ENCODE measurements around the gene MPHOSPH10.
"Not testable (repeated sequence)": the region's sequence is repeated elsewhere in the genome, so short reads cannot be mapped to it uniquely, and the experiment has no call there.

The MPHOSPH10 gene, protein sequence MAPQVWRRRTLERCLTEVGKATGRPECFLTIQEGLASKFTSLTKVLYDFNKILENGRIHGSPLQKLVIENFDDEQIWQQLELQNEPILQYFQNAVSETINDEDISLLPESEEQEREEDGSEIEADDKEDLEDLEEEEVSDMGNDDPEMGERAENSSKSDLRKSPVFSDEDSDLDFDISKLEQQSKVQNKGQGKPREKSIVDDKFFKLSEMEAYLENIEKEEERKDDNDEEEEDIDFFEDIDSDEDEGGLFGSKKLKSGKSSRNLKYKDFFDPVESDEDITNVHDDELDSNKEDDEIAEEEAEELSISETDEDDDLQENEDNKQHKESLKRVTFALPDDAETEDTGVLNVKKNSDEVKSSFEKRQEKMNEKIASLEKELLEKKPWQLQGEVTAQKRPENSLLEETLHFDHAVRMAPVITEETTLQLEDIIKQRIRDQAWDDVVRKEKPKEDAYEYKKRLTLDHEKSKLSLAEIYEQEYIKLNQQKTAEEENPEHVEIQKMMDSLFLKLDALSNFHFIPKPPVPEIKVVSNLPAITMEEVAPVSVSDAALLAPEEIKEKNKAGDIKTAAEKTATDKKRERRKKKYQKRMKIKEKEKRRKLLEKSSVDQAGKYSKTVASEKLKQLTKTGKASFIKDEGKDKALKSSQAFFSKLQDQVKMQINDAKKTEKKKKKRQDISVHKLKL

GRCh38 chr2:71130152-71130904 lies at the start of gene MPHOSPH10, which contains the start of gene MCEE:
Gene MPHOSPH10, plus strand, starts transcription at chr2:71130634. Its CDS starts 32 bp downstream, at chr2:71130666.
Gene MCEE, minus strand, starts transcription at chr2:71130229. Its CDS starts 10 bp downstream, at chr2:71130219.
- DNase-seq: peak; percentile 87

GRCh38 chr2:71082402-71083252 lies 47.8 kb upstream of the MPHOSPH10 start:
- DNase-seq: no peak

- DNase-seq: not testable (repeated sequence)
Measured at GRCh38 chr2:71083297-71083696, 47.1 kb upstream of the MPHOSPH10 start.

- DNase-seq: not testable (repeated sequence)
Measured at GRCh38 chr2:71083752-71084312, 46.6 kb upstream of the MPHOSPH10 start.

DNA sequence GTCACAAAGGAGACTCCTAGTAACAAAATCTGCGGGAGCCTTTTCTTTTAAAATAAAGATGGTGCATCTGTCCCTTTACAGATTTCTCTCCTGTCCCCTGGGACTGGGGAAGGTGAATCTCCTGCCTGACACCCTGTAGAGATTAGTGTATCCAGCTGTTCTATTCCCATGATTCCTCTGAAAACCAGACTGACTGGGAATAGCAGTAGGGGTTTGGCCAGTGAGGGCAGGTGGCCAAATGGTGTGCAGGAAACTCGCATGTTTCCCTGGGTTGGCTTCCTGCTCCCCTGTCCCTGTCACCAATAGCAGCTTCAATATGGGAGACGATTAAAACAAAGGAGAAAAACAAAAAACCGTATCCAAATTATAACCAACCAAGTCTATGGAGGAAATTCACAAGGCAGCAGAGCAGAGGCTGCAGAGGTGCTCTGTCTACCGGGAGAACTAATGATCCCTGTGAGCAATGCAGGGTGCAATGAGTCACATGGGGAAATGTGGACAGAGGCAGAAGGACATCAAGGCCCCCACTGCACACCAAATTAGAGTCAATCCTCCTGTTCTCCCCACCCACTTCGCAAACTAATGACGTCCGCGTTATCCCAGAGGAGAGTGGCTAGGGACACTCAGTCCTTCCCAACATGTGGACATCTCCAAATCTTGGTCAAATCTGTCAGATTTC lies 45.0 kb upstream of the MPHOSPH10 start:
- not testable (repeated sequence) for DNase-seq

- not testable (repeated sequence) for DNase-seq
Measured at GRCh38 chr2:71089475-71089874, 41.0 kb upstream of the MPHOSPH10 start.

DNA sequence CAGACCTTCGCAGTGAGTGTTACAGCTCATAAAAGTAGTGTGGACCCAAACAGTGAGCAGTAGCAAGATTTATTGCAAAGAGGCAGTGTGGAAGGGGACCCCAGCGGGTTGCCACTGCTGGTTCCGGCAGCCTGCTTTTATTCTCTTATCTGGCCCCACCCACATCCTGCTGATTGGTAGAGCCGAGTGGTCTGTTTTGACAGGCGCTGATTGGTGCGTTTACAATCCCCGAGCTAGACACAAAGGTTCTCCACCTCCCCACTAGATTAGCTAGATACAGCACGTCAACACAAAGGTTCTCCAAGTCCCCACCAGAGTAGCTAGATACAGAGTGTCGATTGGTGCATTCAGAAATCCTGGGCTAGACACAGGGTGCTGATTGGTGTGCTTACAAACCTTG lies 38.6 kb upstream of the MPHOSPH10 start:
- not testable (repeated sequence) for DNase-seq

GRCh38 chr2:71092491-71093260 lies 37.8 kb upstream of the MPHOSPH10 start:
- DNase-seq: not testable (repeated sequence)

DNA sequence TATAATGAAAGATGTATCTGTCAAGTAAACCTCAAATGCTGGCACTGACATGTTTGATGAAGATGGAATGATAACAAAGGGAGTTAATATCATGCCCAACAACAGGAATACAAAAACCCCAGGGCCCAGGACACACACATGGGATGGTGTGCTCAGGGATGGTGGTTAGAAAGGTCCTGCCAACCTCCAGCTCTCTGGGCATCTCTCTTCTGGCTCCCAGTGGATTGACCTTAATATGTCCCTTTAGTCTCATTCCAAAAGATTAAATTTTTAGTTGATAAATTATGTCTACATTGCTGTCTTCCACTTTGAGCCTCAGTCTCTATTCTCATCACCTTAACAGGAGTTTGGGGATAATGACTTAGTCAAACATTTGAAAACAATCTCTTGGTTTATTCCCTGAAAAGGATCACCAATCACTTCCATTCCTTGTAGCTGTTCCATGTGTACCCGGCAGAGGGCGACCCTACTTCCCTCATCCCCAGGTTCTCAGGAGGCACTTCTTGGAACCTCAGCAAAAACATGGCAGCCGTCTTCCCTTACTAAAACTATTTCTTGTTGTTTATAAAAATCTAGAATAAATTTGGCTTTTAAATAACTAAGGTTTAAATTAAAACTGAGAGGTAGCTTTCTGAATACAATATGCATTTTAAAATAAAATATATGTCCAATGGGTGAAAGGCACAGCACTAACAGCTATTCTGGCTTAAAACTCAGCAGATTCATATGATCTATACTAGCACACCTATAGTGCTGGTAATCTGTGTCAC lies 30.1 kb upstream of the MPHOSPH10 start:
- peak; percentile 12 for DNase-seq

GRCh38 chr2:71101656-71102055 lies 28.8 kb upstream of the MPHOSPH10 start:
- DNase-seq: no peak

DNA sequence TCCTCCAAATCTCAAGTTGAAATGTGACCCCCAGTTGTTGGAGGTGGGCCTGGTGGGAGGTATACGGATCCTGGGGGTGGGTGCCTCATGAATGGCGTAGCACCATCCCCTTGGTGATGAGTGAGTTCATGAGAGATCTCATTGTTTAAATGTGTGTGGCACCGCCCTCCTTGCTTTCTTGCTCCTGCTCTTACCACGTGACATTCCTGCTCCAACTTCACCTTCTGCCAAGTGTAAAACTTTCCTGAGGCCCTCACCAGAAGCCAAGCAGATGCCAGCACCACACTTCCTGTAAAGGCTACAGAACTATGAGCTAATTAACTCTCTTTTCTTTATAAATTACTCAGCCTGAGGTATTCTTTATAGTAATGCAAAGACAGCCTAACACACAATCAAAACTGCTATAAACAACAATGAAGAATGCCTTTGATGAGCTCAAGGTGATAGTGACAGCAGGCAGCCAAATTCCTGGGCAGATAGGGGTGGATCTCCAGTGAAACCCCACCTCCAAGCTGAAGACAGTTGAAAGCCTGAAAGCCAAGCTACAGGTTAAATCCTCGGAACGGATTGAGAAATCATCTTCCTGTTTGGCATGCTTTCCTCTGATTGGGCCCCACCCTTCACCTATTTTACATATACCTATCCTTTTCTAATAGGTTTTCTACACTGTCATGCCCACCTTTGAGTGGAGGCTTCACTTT lies 27.3 kb upstream of the MPHOSPH10 start:
- DNase-seq: no peak

DNA sequence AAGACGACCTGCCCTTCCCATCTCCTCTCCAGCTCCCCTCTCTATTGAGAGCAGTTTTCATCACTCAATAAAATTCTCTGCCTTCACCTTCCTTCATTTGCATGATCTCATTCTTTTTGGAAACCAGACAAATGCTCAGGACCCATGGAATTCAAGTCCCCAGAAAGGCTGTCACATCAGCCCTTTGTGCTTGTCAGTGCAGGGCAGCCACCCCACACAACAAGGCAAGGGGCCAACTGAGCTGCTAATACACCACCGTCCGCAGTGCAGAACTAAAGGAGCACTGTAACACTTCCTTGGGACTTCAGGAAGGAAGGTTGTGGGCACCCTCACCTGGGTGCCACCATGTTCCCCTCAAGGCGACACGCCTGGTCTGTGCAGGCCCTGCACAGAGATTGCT lies 26.6 kb upstream of the MPHOSPH10 start:
- DNase-seq: no peak

DNA sequence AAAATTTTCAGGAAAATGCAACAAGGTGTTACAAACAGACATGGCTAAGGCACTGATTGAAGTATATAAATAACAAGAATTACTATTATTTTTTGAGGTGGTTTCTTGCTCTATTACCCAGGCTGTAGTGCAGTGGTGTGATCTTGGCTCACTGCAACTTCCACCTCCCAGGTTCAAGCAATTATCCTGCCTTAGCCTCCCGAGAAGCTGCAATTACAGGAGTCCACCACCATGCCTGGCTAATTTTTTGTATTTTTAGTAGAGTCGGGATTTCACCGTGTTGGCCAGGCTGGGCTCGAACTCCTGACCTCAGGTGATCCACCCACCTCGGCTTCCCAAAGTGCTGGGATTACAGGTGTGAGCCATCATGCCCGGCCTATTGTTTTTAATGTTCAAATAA lies 24.0 kb upstream of the MPHOSPH10 start:
- not testable (repeated sequence) for DNase-seq

GRCh38 chr2:71108091-71108490 lies 22.3 kb upstream of the MPHOSPH10 start:
- no peak for DNase-seq

GRCh38 chr2:71113843-71114242 lies 16.6 kb upstream of the MPHOSPH10 start:
- DNase-seq: no peak

DNA sequence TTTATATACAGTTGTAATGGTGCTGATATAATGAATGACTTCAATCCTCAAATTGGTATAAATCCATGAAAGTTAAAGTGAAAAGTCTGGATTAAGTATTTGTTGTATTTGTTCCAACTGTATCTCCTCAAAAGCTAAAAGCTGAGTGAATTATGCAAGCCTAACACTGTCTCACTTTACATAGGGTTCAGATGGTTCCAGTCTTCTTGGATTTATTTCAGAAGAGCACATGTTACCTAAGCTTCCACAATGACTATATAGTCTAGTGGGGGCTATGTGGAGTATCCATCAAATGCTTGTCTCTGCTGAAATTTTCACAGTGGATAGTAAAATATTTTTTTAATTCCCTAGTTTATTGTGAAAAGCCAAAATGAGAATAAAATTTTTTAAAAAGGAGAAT lies 13.4 kb upstream of the MPHOSPH10 start:
- no peak for DNase-seq

GRCh38 chr2:71120195-71120594 lies 10.2 kb upstream of the MPHOSPH10 start:
- DNase-seq: no peak

DNA sequence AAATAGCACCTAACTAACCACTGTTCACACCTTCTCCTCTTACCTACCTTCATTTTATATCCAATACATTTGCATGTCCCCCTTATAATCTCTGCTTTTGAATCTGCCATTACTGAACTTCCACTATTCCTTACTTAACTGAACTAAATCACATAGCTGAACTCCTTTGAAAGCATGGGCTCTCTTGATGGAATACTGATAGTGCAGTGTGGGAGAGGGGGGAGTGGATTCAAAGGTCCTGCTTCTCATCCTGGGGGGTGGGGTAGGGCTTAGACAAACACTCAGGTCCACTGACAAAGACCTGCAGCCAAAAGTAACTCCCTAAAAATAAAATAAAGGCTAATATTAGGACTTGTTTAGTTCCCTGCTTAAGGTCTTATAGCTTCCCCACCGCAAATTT lies 9.0 kb upstream of the MPHOSPH10 start:
- DNase-seq: no peak
